HCT116 (cell line): ENCODE measurements around the gene SLC9C2. TPM values are rescaled to one million over a fixed set of nuclear protein-coding genes. Genes with fewer than 3 reads are reported as not detected.

ENCODE experiments used
- ATAC-seq: fragments of 200-7000 bp; cut with Tn5 transposase; 2 replicates; pipeline ENCODE4 v1.9.1; 2020; ENCODE audit warnings: mild to moderate bottlenecking, moderate library complexity
- BruUV-seq: library from RNA; stranded (reverse); fragments of 400-500 nt; replicated peaks from 2 replicates; lab custom pipeline; 2021; lab: Mats Ljungman, UMichigan
- CTCF ChIA-PET: fragments of 300-600 bp; sonication (Branson Sonifier 250); formaldehyde crosslinking; loops from one replicate; lab custom pipeline; 2021; ENCODE audit warnings: antibody characterized with exemption; lab: Charles Lee
- POLR2A ChIA-PET: fragments of 300-600, 350-600 bp; sonication (Branson Sonifier 250); formaldehyde crosslinking; loops from one replicate; lab custom pipeline; 2021; ENCODE audit warnings: antibody characterized with exemption; lab: Charles Lee
- RAD21 ChIA-PET, 2 experiments: fragments of 300-600 bp; sonication (Branson Sonifier 250); formaldehyde crosslinking; loops; one replicate each; lab custom pipeline; 2023; ENCODE audit warnings: low total read pairs in 2 of 2; ENCODE audit not compliant: uncharacterized antibody in 2 of 2, unreplicated experiment in 2 of 2, low non-redundant PET in 1 of 2; lab: Charles Lee
- DNase-seq: peaks from one replicate; pipeline ENCODE4 v3.0.0-alpha.2; 2010; ENCODE audit warnings: low read depth, low spot score
- H2AFZ ChIP-seq: fragments of 200-600 bp; shearing (Covaris generic), sonication (generic); 2 replicates; pipeline ENCODE4 v1.6.1; 2017; ENCODE audit warnings: low read depth, mixed run types, mixed read lengths, antibody characterized with exemption, low read length; ENCODE audit not compliant: poor library complexity, severe bottlenecking
- H3K27ac ChIP-seq: 2 replicates; pipeline ENCODE4 v1.5.1; 2012; ENCODE audit warnings: low read depth, low read length
- H3K27me3 ChIP-seq: fragments of 200-600 bp; sonication (generic); 2 replicates; pipeline ENCODE4 v1.6.1; 2016; ENCODE audit warnings: mixed run types, low read length, mixed read lengths; ENCODE audit not compliant: insufficient read depth
- H3K36me3 ChIP-seq, 2 experiments: fragments of 200-500 bp in 1 of 2; fragments of 200-600 bp in 1 of 2; sonication (Bioruptor generic) in 1 of 2; sonication (generic) in 1 of 2; 2 replicates each; pipeline versions ENCODE4 v1.5.1 to v1.6.1; 2014 to 2016; ENCODE audit warnings: low read length in 2 of 2, inconsistent platforms in 1 of 2, mixed read lengths in 1 of 2, mixed run types in 1 of 2; ENCODE audit not compliant: insufficient read depth in 2 of 2, control insufficient read depth in 1 of 2
- H3K4me1 ChIP-seq, 2 experiments: fragments of 200-600 bp in 1 of 2; sonication (generic) in 1 of 2; 2 replicates each; pipeline versions ENCODE4 v1.5.1 to v1.6.1; 2012 to 2017; ENCODE audit warnings: low read length in 2 of 2, inconsistent platforms in 1 of 2, mild to moderate bottlenecking in 1 of 2, mixed read lengths in 1 of 2, mixed run types in 1 of 2, moderate library complexity in 1 of 2; ENCODE audit not compliant: insufficient read depth in 2 of 2, control insufficient read depth in 1 of 2
- H3K4me2 ChIP-seq: fragments of 200-600 bp; sonication (generic); 2 replicates; pipeline ENCODE4 v1.6.1; 2017; ENCODE audit warnings: mixed run types, low read length, mixed read lengths
- H3K4me3 ChIP-seq, 2 experiments: fragments of 200-600 bp in 1 of 2; sonication (generic) in 1 of 2; replicated peaks in 1 of 2; 2 replicates each; pipeline ENCODE4 v1.5.1; 2011 to 2016; ENCODE audit warnings: low read length in 2 of 2, control low read depth in 1 of 2, low read depth in 1 of 2, mild to moderate bottlenecking in 1 of 2, mixed read lengths in 1 of 2, mixed run types in 1 of 2
- H3K79me2 ChIP-seq: fragments of 200-600 bp; sonication (generic); 2 replicates; pipeline ENCODE4 v1.6.1; 2017; ENCODE audit warnings: mild to moderate bottlenecking, mixed run types, low read length, moderate library complexity, mixed read lengths; ENCODE audit not compliant: insufficient read depth
- H3K9ac ChIP-seq: fragments of 200-600 bp; sonication (generic); 2 replicates; pipeline ENCODE4 v1.6.1; 2016; ENCODE audit warnings: low read length, mixed read lengths
- H3K9me2 ChIP-seq: fragments of 200-600 bp; sonication (generic), shearing (Covaris generic); 2 replicates; pipeline ENCODE4 v1.6.1; 2017; ENCODE audit warnings: mixed run types, mild to moderate bottlenecking, moderate library complexity; ENCODE audit not compliant: insufficient read depth
- H3K9me3 ChIP-seq, 2 experiments: fragments of 200-500 bp in 1 of 2; fragments of 200-600 bp in 1 of 2; sonication (Bioruptor generic) in 1 of 2; sonication (generic) in 1 of 2; 2 replicates each; pipeline ENCODE4 v1.6.1; 2014 to 2017; ENCODE audit warnings: low read length in 2 of 2, mixed read lengths in 2 of 2, inconsistent platforms in 1 of 2, low read depth in 1 of 2, mild to moderate bottlenecking in 1 of 2, mixed run types in 1 of 2, moderate library complexity in 1 of 2; ENCODE audit not compliant: control insufficient read depth in 1 of 2, insufficient read depth in 1 of 2
- H4K20me1 ChIP-seq: fragments of 200-600 bp; sonication (generic), shearing (Covaris generic); 2 replicates; pipeline ENCODE4 v1.6.1; 2017; ENCODE audit warnings: mixed run types, mild to moderate bottlenecking, moderate library complexity; ENCODE audit not compliant: insufficient read depth
- ATF3 ChIP-seq: IDR thresholded peaks from 2 replicates; pipeline ENCODE4 v1.6.1; 2012
- CBX3 ChIP-seq: IDR thresholded peaks from 2 replicates; pipeline ENCODE4 v1.6.1; 2012; ENCODE audit warnings: low read depth
- CEBPB ChIP-seq: IDR thresholded peaks from 2 replicates; pipeline ENCODE4 v1.6.1; 2012; ENCODE audit warnings: low read depth
- EZH2 ChIP-seq: fragments of 200-600 bp; sonication (generic); IDR thresholded peaks from 2 replicates; pipeline ENCODE4 v1.6.1; 2017; ENCODE audit warnings: antibody characterized with exemption, mixed run types
- EZH2phosphoT487 ChIP-seq: fragments of 200-600 bp; IDR thresholded peaks from 2 replicates; pipeline ENCODE4 v1.6.1; 2018; ENCODE audit warnings: antibody characterized with exemption, borderline replicate concordance
- POLR2AphosphoS5 ChIP-seq: IDR thresholded peaks from 2 replicates; pipeline ENCODE4 v1.6.1; 2011; ENCODE audit warnings: mild to moderate bottlenecking, low read depth, low read length, moderate library complexity
- REST ChIP-seq: IDR thresholded peaks from 2 replicates; pipeline ENCODE4 v1.6.1; 2012; ENCODE audit warnings: low read depth
- SIN3A ChIP-seq: IDR thresholded peaks from 2 replicates; pipeline ENCODE4 v1.6.1; 2012; ENCODE audit warnings: low read depth
- SRF ChIP-seq: IDR thresholded peaks from 2 replicates; pipeline ENCODE4 v1.6.1; 2012; ENCODE audit warnings: low read depth
- TCF7L2 ChIP-seq: IDR thresholded peaks from 2 replicates; pipeline ENCODE4 v1.7.0; 2011; ENCODE audit warnings: borderline replicate concordance, inconsistent platforms; ENCODE audit not compliant: insufficient read depth, insufficient read length; ENCODE audit errors: extremely low read depth
- YY1 ChIP-seq: IDR thresholded peaks from 2 replicates; pipeline ENCODE4 v1.6.1; 2011; ENCODE audit warnings: low read length, low read depth, moderate library complexity, mild to moderate bottlenecking; ENCODE audit not compliant: insufficient replicate concordance; ENCODE audit errors: extremely low read depth
- ZFX ChIP-seq: fragments of 450-650 bp; IDR thresholded peaks from 2 replicates; pipeline ENCODE4 v1.6.1; 2017
- ZNF274 ChIP-seq: fragments of 200-500 bp; sonication (Bioruptor generic); IDR thresholded peaks from 2 replicates; pipeline ENCODE4 v1.6.1; 2014; ENCODE audit warnings: mild to moderate bottlenecking, low read depth, low read length, inconsistent platforms
- intact Hi-C: fragments of 100-400 bp; cut with micrococcal nuclease; formaldehyde crosslinking; loops from 2 replicates; pipeline ENCODE4 v1.10.0; 2022
- total RNA-seq: library from RNA; stranded (reverse); gene quantifications from one replicate; pipeline ENCODE4 v1.2.1, GENCODE V29; 2021; ENCODE audit not compliant: unreplicated experiment
- TF ChIP-seq, protein P1 (sequence below): IDR thresholded peaks from 2 replicates; pipeline ENCODE4 v1.6.1; 2011; ENCODE audit warnings: mild to moderate bottlenecking, low read length, moderate library complexity; ENCODE audit not compliant: insufficient replicate concordance; ENCODE audit errors: extremely low read depth

The SLC9C2 gene
- total RNA-seq, 1 experiment from 2014 or later = not detected

DNA sequence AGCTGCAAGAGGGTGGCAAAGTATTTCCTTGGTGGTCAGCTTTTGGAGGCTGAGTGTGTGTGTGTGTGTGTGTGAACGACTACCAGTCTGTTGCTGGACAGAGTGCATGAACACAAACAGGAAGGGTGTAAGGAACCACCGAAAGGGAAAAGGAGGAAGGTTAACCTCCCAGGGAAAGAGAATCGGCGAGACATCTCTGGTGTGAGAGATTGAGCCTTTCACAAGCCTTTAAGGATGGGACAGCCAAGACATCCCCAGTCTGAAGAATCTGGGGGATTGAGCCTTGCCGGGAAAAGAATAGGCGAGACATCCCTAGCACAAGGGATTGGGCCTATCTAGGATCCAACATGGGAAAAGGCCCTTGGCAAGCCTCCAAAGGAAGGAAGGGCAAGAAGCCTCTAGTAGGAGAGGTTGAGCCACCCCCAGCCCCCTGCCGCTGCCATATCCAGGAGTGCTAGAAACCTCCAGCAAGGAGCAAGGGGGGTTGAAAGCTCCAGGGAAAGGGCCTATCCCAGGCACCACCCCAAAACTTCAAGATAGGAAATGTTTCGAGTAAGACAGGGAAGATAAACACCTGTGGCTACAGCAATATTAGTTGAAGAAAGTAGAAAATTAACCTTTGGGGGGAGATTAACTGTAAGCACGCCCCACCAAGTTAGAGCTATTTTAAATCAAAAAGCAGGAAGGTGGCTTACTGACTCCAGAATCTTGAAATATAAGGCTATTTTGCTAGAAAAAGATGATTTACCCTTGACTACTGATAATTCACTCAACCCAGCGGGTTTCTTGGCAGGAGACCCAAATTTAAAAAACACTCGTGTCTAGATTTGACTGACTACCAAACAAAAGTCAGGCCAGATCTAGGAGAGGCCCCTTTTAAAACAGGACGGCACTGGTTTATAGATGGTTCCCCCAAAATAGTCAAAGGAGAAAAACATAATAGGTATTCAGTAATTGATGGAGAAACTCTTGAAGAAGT, 35.5 kb upstream of the SLC9C2 start:
- no TSS peak for BruUV-seq

More for the DNA sequence above, 35.5 kb upstream of the SLC9C2 start:
- RAD21 ChIA-PET = no interaction called here
- no peak overlapping the region for H3K27ac ChIP-seq
- H3K4me2 ChIP-seq = no peak overlapping the region
- DNase-seq = no peak
- H3K9me3 ChIP-seq = 0 out of 4 replicates have a peak, but pooled peaks cover 0 to 4% of the 10 kb centered on the region in 2 experiments
- H3K36me3 ChIP-seq = no peaks in the 10 kb centered on the region
- no peak overlapping the region for H3K4me3 ChIP-seq
- TF ChIP-seq CBX3 (no peak), ZFX (no peak), SRF (no peak), YY1 (no peak), EZH2phosphoT487 (no peak), ATF3 (no peak), TCF7L2 (no peak), CEBPB (no peak), REST (no peak), ZNF274 (no peak), EZH2 (no peak), POLR2AphosphoS5 (no peak), SIN3A (no peak)
- TF ChIP-seq, protein P1, sequence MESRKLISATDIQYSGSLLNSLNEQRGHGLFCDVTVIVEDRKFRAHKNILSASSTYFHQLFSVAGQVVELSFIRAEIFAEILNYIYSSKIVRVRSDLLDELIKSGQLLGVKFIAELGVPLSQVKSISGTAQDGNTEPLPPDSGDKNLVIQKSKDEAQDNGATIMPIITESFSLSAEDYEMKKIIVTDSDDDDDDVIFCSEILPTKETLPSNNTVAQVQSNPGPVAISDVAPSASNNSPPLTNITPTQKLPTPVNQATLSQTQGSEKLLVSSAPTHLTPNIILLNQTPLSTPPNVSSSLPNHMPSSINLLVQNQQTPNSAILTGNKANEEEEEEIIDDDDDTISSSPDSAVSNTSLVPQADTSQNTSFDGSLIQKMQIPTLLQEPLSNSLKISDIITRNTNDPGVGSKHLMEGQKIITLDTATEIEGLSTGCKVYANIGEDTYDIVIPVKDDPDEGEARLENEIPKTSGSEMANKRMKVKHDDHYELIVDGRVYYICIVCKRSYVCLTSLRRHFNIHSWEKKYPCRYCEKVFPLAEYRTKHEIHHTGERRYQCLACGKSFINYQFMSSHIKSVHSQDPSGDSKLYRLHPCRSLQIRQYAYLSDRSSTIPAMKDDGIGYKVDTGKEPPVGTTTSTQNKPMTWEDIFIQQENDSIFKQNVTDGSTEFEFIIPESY = no peak
- TF ChIP-seq, all 23 proteins: peak for 0
- no peak for ATAC-seq
- H3K27me3 ChIP-seq = no peaks in the 10 kb centered on the region
- intact Hi-C loops = no loop called here
- H3K79me2 ChIP-seq = no peaks in the 10 kb centered on the region
- H3K9me2 ChIP-seq = no peaks in the 10 kb centered on the region; the same call in 1 of the 2 replicates
- no peak overlapping the region for H3K9ac ChIP-seq
- ChIA-PET CTCF (no interaction called here), POLR2A (no interaction called here)
- no peak overlapping the region for H2AFZ ChIP-seq
- H3K4me1 ChIP-seq = no peaks in the 10 kb centered on the region
- no peaks in the 10 kb centered on the region for H4K20me1 ChIP-seq
